H1 (cell line): ENCODE data around the gene PLCB3. TPM values are rescaled to one million over a fixed set of nuclear protein-coding genes. Genes with fewer than 3 reads are reported as not detected.

Source experiments
- CTCF ChIA-PET: fragments of 300-600 bp; sonication (Branson Sonifier 250); formaldehyde crosslinking; loops from one replicate; lab custom pipeline; 2021; ENCODE audit not compliant: partially characterized antibody; lab: Charles Lee
- POLR2A ChIA-PET: fragments of 300-600 bp; sonication (Branson Sonifier 250); formaldehyde crosslinking; loops from one replicate; lab custom pipeline; 2021; ENCODE audit warnings: inconsistent platforms; ENCODE audit not compliant: partially characterized antibody; lab: Charles Lee
- DNase-seq, 2 experiments: peaks; one replicate each; pipeline versions ENCODE4 v3.0.0 to v3.0.0-alpha.2; 2010 to 2022; ENCODE audit warnings: low spot score in 2 of 2, low read depth in 1 of 2, mixed read lengths in 1 of 2
- FAIRE-seq: peaks from 2 replicates; lab custom pipeline; 2011; peaks lifted over from hg19 to GRCh38; lab: Jason Lieb, UNC
- H2AFZ ChIP-seq: 2 replicates; pipeline ENCODE4 v1.8.1; 2012; ENCODE audit warnings: low read length, inconsistent platforms
- H2AK5ac ChIP-seq: 2 replicates; pipeline ENCODE4 v1.6.1; 2013; ENCODE audit warnings: low read depth, low read length
- H2BK120ac ChIP-seq: replicated peaks from 2 replicates; pipeline ENCODE3; 2013; ENCODE audit warnings: low read depth, low read length, inconsistent platforms
- H2BK12ac ChIP-seq: 2 replicates; pipeline ENCODE4 v1.6.1; 2013; ENCODE audit warnings: low read depth, low read length
- H2BK15ac ChIP-seq: 2 replicates; pipeline ENCODE4 v1.6.1; 2013; ENCODE audit warnings: low read length
- H2BK20ac ChIP-seq: 2 replicates; pipeline ENCODE4 v1.6.1; 2013; ENCODE audit warnings: low read length
- H2BK5ac ChIP-seq: 2 replicates; pipeline ENCODE4 v1.6.1; 2013; ENCODE audit warnings: low read depth, low read length
- H3K14ac ChIP-seq: 2 replicates; pipeline ENCODE4 v1.6.1; 2013; ENCODE audit warnings: inconsistent platforms; ENCODE audit not compliant: insufficient read length
- H3K18ac ChIP-seq: 2 replicates; pipeline ENCODE4 v1.6.1; 2013; ENCODE audit warnings: low read length; ENCODE audit errors: extremely low read depth
- H3K23ac ChIP-seq: 2 replicates; pipeline ENCODE4 v1.6.1; 2013; ENCODE audit warnings: inconsistent platforms; ENCODE audit not compliant: insufficient read length
- H3K23me2 ChIP-seq: 2 replicates; pipeline ENCODE4 v1.6.1; 2013; ENCODE audit warnings: low read depth, low read length
- H3K27ac ChIP-seq: 2 replicates; pipeline ENCODE4 v1.6.1; 2011; ENCODE audit warnings: low read depth, low read length, inconsistent platforms
- H3K27me3 ChIP-seq, 4 experiments: replicated peaks in 1 of 4; 1 replicate in 1 of 4; 2 replicates in 3 of 4; pipeline versions ENCODE4 v1.6.1 to v1.8.1; 2011 to 2013; ENCODE audit warnings: low read length in 3 of 4, mild to moderate bottlenecking in 3 of 4, inconsistent platforms in 2 of 4, mixed read lengths in 2 of 4, moderate library complexity in 1 of 4; ENCODE audit not compliant: control insufficient read depth in 3 of 4, insufficient read depth in 3 of 4; ENCODE audit errors: extremely low read depth in 1 of 4
- H3K36me3 ChIP-seq, 4 experiments: 2 replicates each; pipeline versions ENCODE4 v1.6.1 to v1.8.1; 2011 to 2013; ENCODE audit warnings: mild to moderate bottlenecking in 4 of 4, low read length in 3 of 4, moderate library complexity in 2 of 4, control low read depth in 1 of 4, inconsistent platforms in 1 of 4; ENCODE audit not compliant: insufficient read depth in 4 of 4, control insufficient read depth in 2 of 4
- H3K4ac ChIP-seq: replicated peaks from 2 replicates; pipeline ENCODE3; 2013; ENCODE audit warnings: low read length, low read depth, mixed read lengths, inconsistent platforms; ENCODE audit not compliant: insufficient read length
- H3K4me1 ChIP-seq, 4 experiments: replicated peaks in 1 of 4; 1 replicate in 1 of 4; 2 replicates in 3 of 4; pipeline versions ENCODE4 v1.6.1 to v1.8.1; 2011 to 2013; ENCODE audit warnings: low read length in 3 of 4, inconsistent platforms in 2 of 4, mixed read lengths in 1 of 4; ENCODE audit not compliant: insufficient read depth in 4 of 4, control insufficient read depth in 3 of 4
- H3K4me2 ChIP-seq, 2 experiments: 2 replicates each; pipeline versions ENCODE4 v1.6.1 to v1.8.1; 2011 to 2013; ENCODE audit warnings: low read depth in 2 of 2, low read length in 2 of 2, control low read depth in 1 of 2, inconsistent platforms in 1 of 2, mild to moderate bottlenecking in 1 of 2; ENCODE audit not compliant: insufficient read depth in 1 of 2
- H3K4me3 ChIP-seq, 4 experiments: fragments of 200-600, 300-600 bp in 1 of 4; sonication (generic), shearing (Covaris generic), sonication (Bioruptor Twin) in 1 of 4; 2 replicates each; pipeline versions ENCODE4 v1.5.1 to v1.8.1; 2011 to 2016; ENCODE audit warnings: low read length in 4 of 4, low read depth in 3 of 4, control low read depth in 2 of 4, inconsistent platforms in 2 of 4, mild to moderate bottlenecking in 2 of 4, mixed read lengths in 1 of 4, moderate library complexity in 1 of 4; ENCODE audit not compliant: insufficient read depth in 2 of 4; ENCODE audit errors: extremely low read depth in 1 of 4
- H3K56ac ChIP-seq: replicated peaks from 2 replicates; pipeline ENCODE3; 2013; ENCODE audit warnings: low read depth, mild to moderate bottlenecking, mixed read lengths, low read length, inconsistent platforms; ENCODE audit not compliant: insufficient read length
- H3K79me1 ChIP-seq: 2 replicates; pipeline ENCODE4 v1.6.1; 2013; ENCODE audit warnings: low read depth, low read length, control low read depth
- H3K79me2 ChIP-seq, 2 experiments: 2 replicates each; pipeline versions ENCODE4 v1.6.1 to v1.8.1; 2012 to 2013; ENCODE audit warnings: low read length in 2 of 2, mild to moderate bottlenecking in 2 of 2, inconsistent platforms in 1 of 2; ENCODE audit not compliant: insufficient read depth in 2 of 2, control insufficient read depth in 1 of 2
- H3K9ac ChIP-seq, 4 experiments: replicated peaks in 1 of 4; 1 replicate in 1 of 4; 2 replicates in 3 of 4; pipeline versions ENCODE4 v1.6.1 to v1.8.1; 2011 to 2013; ENCODE audit warnings: low read depth in 3 of 4, low read length in 3 of 4, control low read depth in 2 of 4, mild to moderate bottlenecking in 2 of 4, moderate library complexity in 2 of 4, inconsistent platforms in 1 of 4; ENCODE audit errors: extremely low read depth in 1 of 4
- H3K9me3 ChIP-seq, 2 experiments: 2 replicates each; pipeline versions ENCODE4 v1.6.1 to v1.8.1; 2012 to 2013; ENCODE audit warnings: mild to moderate bottlenecking in 2 of 2, moderate library complexity in 2 of 2, control low read depth in 1 of 2, inconsistent platforms in 1 of 2, low read depth in 1 of 2, low read length in 1 of 2, mixed read lengths in 1 of 2; ENCODE audit not compliant: insufficient read depth in 2 of 2
- H4K20me1 ChIP-seq, 2 experiments: replicated peaks in 1 of 2; 2 replicates each; pipeline versions ENCODE3 to v1.8.1; 2011 to 2013; ENCODE audit warnings: inconsistent platforms in 2 of 2, low read length in 2 of 2, mild to moderate bottlenecking in 1 of 2; ENCODE audit not compliant: insufficient read depth in 2 of 2, control insufficient read depth in 1 of 2
- H4K5ac ChIP-seq: 2 replicates; pipeline ENCODE4 v1.6.1; 2013; ENCODE audit warnings: low read length, low read depth, mixed read lengths, inconsistent platforms; ENCODE audit not compliant: insufficient read length
- H4K8ac ChIP-seq: 2 replicates; pipeline ENCODE4 v1.8.0; 2013; ENCODE audit warnings: mild to moderate bottlenecking, moderate library complexity, low read length, inconsistent platforms; ENCODE audit not compliant: insufficient read depth; ENCODE audit errors: extremely low read depth
- H4K91ac ChIP-seq: replicated peaks from 2 replicates; pipeline ENCODE3; 2013; ENCODE audit warnings: low read length, mixed read lengths, inconsistent platforms; ENCODE audit not compliant: insufficient read length
- EGR1 ChIP-seq: IDR thresholded peaks from 2 replicates; pipeline ENCODE4 v1.6.1; 2011; ENCODE audit warnings: low read depth, low read length, borderline replicate concordance
- JUND ChIP-seq: IDR thresholded peaks from 2 replicates; pipeline ENCODE4 v1.6.1; 2011; ENCODE audit warnings: mild to moderate bottlenecking, improper control_type of control experiment, low read length
- KDM5A ChIP-seq: fragments of 200-600 bp; IDR thresholded peaks from 2 replicates; pipeline ENCODE4 v1.7.1; 2012; ENCODE audit warnings: mild to moderate bottlenecking, low read length, inconsistent platforms, mixed read lengths
- SIX5 ChIP-seq: IDR thresholded peaks from 2 replicates; pipeline ENCODE4 v1.6.1; 2011; ENCODE audit warnings: mild to moderate bottlenecking, low read depth, low read length
- WGBS, 2 experiments: shearing (Covaris generic) in 1 of 2; methylation state at CpG; one replicate each; pipeline versions ENCODE4 v1.1.6 to v1.1.7; 2013 to 2015; ENCODE audit warnings: low lambda C conversion rate in 2 of 2, mixed read lengths in 2 of 2, inconsistent platforms in 1 of 2, low coverage in 1 of 2, missing lambda C conversion rate in 1 of 2; ENCODE audit not compliant: insufficient replicate concordance in 2 of 2, insufficient coverage in 1 of 2, insufficient read length in 1 of 2; ENCODE audit errors: extremely low coverage in 1 of 2, missing lambda C conversion rate in 1 of 2; 5-methylcytosine and 5-hydroxymethylcytosine counted together
- polyA plus RNA-seq, 7 experiments: library from polyadenylated mRNA; depleted of rRNA in 3 of 7; stranded (reverse) in 5 of 7; unstranded in 2 of 7; fragments of >200 nt in 5 of 7; fragments of 200-250 nt in 2 of 7; gene quantifications; 1 replicate in 5 of 7; 2 replicates in 1 of 7; 4 replicates in 1 of 7; pipeline versions ENCODE4 v1.2.1 to v1.2.3, GENCODE V29; 2011 to 2013; ENCODE audit warnings: missing spikeins in 2 of 7, mixed read lengths in 2 of 7
- total RNA-seq: library from RNA; stranded (reverse); fragmentation: NEBNext Ultra II Directional; extraction: Animal tissue kit (Norgen Biotek cat#: 25700); gene quantifications from 2 replicates; pipeline ENCODE4 v1.2.1, GENCODE V29; 2021

PLCB3 gene
- total and polyA plus RNA-seq, 2 of the 8 experiments (the other 6 are each of a cell fraction or from before 2014, with no cell fraction given), result 47.2 to 104 TPM

GRCh38 chr11:64245401-64245796 lies 5.9 kb upstream of the PLCB3 start:
- H3K23ac ChIP-seq, result no peak overlapping the region
- H2BK15ac ChIP-seq, result no peak overlapping the region
- peaks cover 6 to 21% of the 10 kb centered on the region in 2 experiments; a peak in 3 of 4 replicates for H3K79me2 ChIP-seq
- no peak overlapping the region for H3K14ac ChIP-seq
- peak overlapping the region; percentile 71 to 73 for H3K4me2 ChIP-seq
- H3K56ac ChIP-seq, result no peak overlapping the region
- no peak overlapping the region for H2AFZ ChIP-seq
- H2BK120ac ChIP-seq, result no peak overlapping the region
- peak overlapping the region in 3 of 4 experiments; percentile 66 to 71 (median 71); a peak in 6 of 7 replicates for H3K9ac ChIP-seq
- 33% methylated on average over 5 of the region's 6 CpGs; no CpG with 5 or more reads in 1 of the 2 experiments for WGBS, 2 experiments
- H3K9me3 ChIP-seq, result no peaks in the 10 kb centered on the region
- peaks cover 19% of the 10 kb centered on the region for H3K23me2 ChIP-seq
- H4K8ac ChIP-seq, result no peak overlapping the region; the same call in 1 of the 2 replicates
- peak overlapping the region; percentile 63 for H3K4ac ChIP-seq
- H3K18ac ChIP-seq, result no peak overlapping the region
- no peak overlapping the region for H3K27ac ChIP-seq
- H4K20me1 ChIP-seq, result peaks cover 0 to 13% of the 10 kb centered on the region in 2 experiments
- no peak overlapping the region for H2AK5ac ChIP-seq
- H4K91ac ChIP-seq, result no peak overlapping the region
- peak overlapping the region; percentile 90; the same call in 1 of the 2 replicates for H2BK5ac ChIP-seq
- DNase-seq (no peak), FAIRE-seq (no peak)
- no peak overlapping the region for H2BK20ac ChIP-seq
- H3K79me1 ChIP-seq, result peaks cover 6% of the 10 kb centered on the region
- POLR2A ChIA-PET, result interaction anchor here (0.7 to 13.1 kb wide), 17 partner anchors 10 to 59 kb away, joined by 3 to 352 read pairs (median 9); partner anchors contain the start of genes BAD, DNAJC4, FERMT3 and GPR137
- TF ChIP-seq SIX5 (no peak), KDM5A (no peak), JUND (no peak), EGR1 (no peak)
- peak overlapping the region; percentile 70 for H4K5ac ChIP-seq
- no peaks in the 10 kb centered on the region for H3K27me3 ChIP-seq
- CTCF ChIA-PET, result interaction anchor here (1.0 to 10.0 kb wide), 8 partner anchors 20 to 111 kb away, joined by 3 to 102 read pairs (median 16); partner anchors contain the start of genes CATSPERZ, ESRRA, FERMT3 and NUDT22
- peaks cover 0 to 42% (median 34%) of the 10 kb centered on the region in 4 experiments; a peak in 6 of 7 replicates for H3K4me1 ChIP-seq
- peak overlapping the region; percentile 84; the same call in 1 of the 2 replicates for H2BK12ac ChIP-seq
- H3K4me3 ChIP-seq, result peak overlapping the region; percentile 56 to 99 (median 90)
- H3K36me3 ChIP-seq, result peaks cover 0 to 17% (median 4%) of the 10 kb centered on the region in 4 experiments; a peak in 4 of 8 replicates
